Testis (tissue), 2 donors: ENCODE measurements around the gene TUBA3D.
"Not testable (repeated sequence)": the region's sequence is repeated elsewhere in the genome, so short reads cannot be mapped to it uniquely, and the experiment has no call there.

Experiments
- CTCF ChIP-seq, 3 experiments: fragments of 450-650 bp in 2 of 3; fragments of 200-600 bp in 1 of 3; sonication (generic) in 1 of 3; IDR thresholded peaks; one replicate each; pipeline ENCODE4 v1.5.1; 2016 to 2019; ENCODE audit warnings: antibody characterized with exemption in 3 of 3, mild to moderate bottlenecking in 2 of 3, moderate library complexity in 1 of 3
- POLR2A ChIP-seq: fragments of 450-650 bp; IDR thresholded peaks from one replicate; pipeline ENCODE4 v1.6.1; 2017; ENCODE audit warnings: antibody characterized with exemption, mild to moderate bottlenecking, moderate library complexity

DNA sequence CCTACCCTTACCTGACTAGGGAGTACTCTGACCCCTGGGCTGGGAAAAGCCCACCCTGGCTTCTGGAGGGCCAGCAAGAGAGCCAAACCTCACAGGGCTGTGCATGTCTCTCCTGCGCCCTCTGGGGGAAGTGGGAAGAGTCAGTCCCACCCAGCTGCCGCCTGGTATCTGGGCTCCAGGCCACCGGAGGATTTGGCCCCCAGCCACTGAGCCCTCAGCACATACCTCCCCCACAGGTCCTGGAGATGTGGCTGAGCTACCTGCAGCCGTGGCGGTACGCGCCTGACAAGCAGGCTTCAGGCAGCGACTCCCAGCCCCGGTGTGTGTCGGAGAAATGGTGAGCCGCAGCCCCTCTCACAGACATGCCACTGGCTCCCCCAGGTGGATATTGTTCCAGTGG, 40.7 kb downstream of the TUBA3D start:
- peak in 2 of 3 experiments; percentile 29 to 39 for TF ChIP-seq CTCF (IDR thresholded peaks at IDR 0.05)
- TF ChIP-seq POLR2A = not testable (repeated sequence)
